Fibroblast of lung (primary cell): Measurements from ENCODE around the gene CD226. TPM values are rescaled to one million over a fixed set of nuclear protein-coding genes. Genes with fewer than 3 reads are reported as not detected.

Experiments used
- DNase-seq, 2 donors: peaks; one replicate each; pipeline versions ENCODE4 v3.0.0 to v3.0.0-alpha.2; 2010; ENCODE audit warnings: low read depth in 2 of 2
- H2AFZ ChIP-seq: 2 replicates; pipeline ENCODE4 v1.5.1; 2012; ENCODE audit warnings: low read length, control low read depth, inconsistent platforms
- H3K27ac ChIP-seq: 2 replicates; pipeline ENCODE4 v1.5.1; 2011; ENCODE audit warnings: low read length, control low read depth; ENCODE audit not compliant: insufficient read depth
- H3K27me3 ChIP-seq: 2 replicates; pipeline ENCODE4 v1.5.1; 2011; ENCODE audit warnings: mild to moderate bottlenecking, low read length; ENCODE audit not compliant: control insufficient read depth, insufficient read depth
- H3K36me3 ChIP-seq: 2 replicates; pipeline ENCODE4 v1.5.1; 2011; ENCODE audit warnings: low read length; ENCODE audit not compliant: control insufficient read depth, insufficient read depth
- H3K4me1 ChIP-seq: 2 replicates; pipeline ENCODE4 v1.5.1; 2011; ENCODE audit warnings: low read length; ENCODE audit not compliant: control insufficient read depth, insufficient read depth; ENCODE audit errors: extremely low read depth
- H3K4me2 ChIP-seq: 2 replicates; pipeline ENCODE4 v1.5.1; 2011; ENCODE audit warnings: low read length, control low read depth; ENCODE audit not compliant: insufficient read depth; ENCODE audit errors: extremely low read depth
- H3K4me3 ChIP-seq, 4 experiments: fragments of 200-600 bp in 1 of 4; sonication (generic) in 1 of 4; replicated peaks in 1 of 4; 2 replicates each; pipeline ENCODE4 v1.5.1; 2011 to 2016; ENCODE audit warnings: low read length in 4 of 4, low read depth in 3 of 4, mild to moderate bottlenecking in 3 of 4, control low read depth in 2 of 4, inconsistent platforms in 1 of 4, mixed read lengths in 1 of 4; ENCODE audit not compliant: insufficient read depth in 1 of 4; ENCODE audit errors: control extremely low read depth in 1 of 4
- H3K79me2 ChIP-seq: 2 replicates; pipeline ENCODE4 v1.5.1; 2012; ENCODE audit warnings: mild to moderate bottlenecking, low read length, inconsistent platforms; ENCODE audit not compliant: control insufficient read depth, insufficient read depth
- H3K9ac ChIP-seq: 2 replicates; pipeline ENCODE4 v1.5.1; 2011; ENCODE audit warnings: mild to moderate bottlenecking, low read length, control low read depth; ENCODE audit not compliant: insufficient read depth
- H3K9me3 ChIP-seq: 2 replicates; pipeline ENCODE4 v1.5.1; 2012; ENCODE audit warnings: low read depth, low read length; ENCODE audit not compliant: control insufficient read depth, insufficient read depth
- H4K20me1 ChIP-seq: 2 replicates; pipeline ENCODE4 v1.5.1; 2011; ENCODE audit warnings: low read length; ENCODE audit not compliant: control insufficient read depth, insufficient read depth; ENCODE audit errors: extremely low read depth
- EZH2 ChIP-seq: IDR thresholded peaks from 2 replicates; pipeline ENCODE4 v1.5.1; 2012; ENCODE audit warnings: low read length, control low read depth, mild to moderate bottlenecking; ENCODE audit errors: missing control alignments
- polyA plus RNA-seq, 2 donors: library from polyadenylated mRNA; depleted of rRNA in 1 of 2; stranded (reverse) in 1 of 2; unstranded in 1 of 2; fragments of >200 nt; gene quantifications; 2 replicates each; pipeline ENCODE4 v1.2.1, GENCODE V29; 2011 to 2012; ENCODE audit warnings: missing spikeins in 1 of 2
- total RNA-seq: library from RNA; depleted of rRNA; stranded (reverse); fragments of >200 nt; gene quantifications from 2 replicates; pipeline ENCODE4 v1.2.1, GENCODE V29; 2014
- TF ChIP-seq, protein P1 (sequence below), 2 donors: IDR thresholded peaks in 1 of 2; conservative IDR thresholded peaks in 1 of 2; 1 replicate in 1 of 2; 2 replicates in 1 of 2; pipeline ENCODE4 v1.5.1; 2011 to 2012; ENCODE audit warnings: low read length in 2 of 2, control low read depth in 1 of 2, inconsistent platforms in 1 of 2, low read depth in 1 of 2, mild to moderate bottlenecking in 1 of 2

Gene CD226
- total and polyA plus RNA-seq, 2 donors (not counting 1 experiment from before 2014, with no cell fraction given), result 0.33 to 0.42 TPM

DNA sequence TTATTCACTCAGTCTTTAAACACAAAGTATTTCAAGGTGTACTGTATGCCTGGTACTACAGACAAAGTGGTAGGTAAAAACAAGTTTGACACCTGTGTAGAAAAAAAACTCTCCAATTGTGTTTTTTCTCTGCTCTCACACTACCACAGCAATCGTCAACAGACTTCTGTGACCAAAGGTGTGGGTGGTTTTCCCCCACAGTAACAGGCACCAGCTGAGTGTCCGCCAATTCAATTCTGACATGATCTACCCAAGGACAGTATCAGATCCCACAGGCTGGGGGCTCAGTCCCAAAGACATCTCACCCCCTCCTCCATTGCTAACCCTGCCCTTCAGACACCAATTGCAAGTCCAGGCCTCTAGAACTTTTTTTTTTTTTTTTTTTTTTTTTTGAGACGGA lies 71.2 kb downstream of the CD226 start:
- Histone ChIP-seq H3K27me3 (no peaks in the 10 kb centered on the region), H3K9ac (no peak overlapping the region), H3K4me2 (no peak overlapping the region), H3K79me2 (no peaks in the 10 kb centered on the region), H3K9me3 (no peaks in the 10 kb centered on the region), H3K36me3 (no peaks in the 10 kb centered on the region), H3K27ac (no peak overlapping the region), H2AFZ (no peak overlapping the region), H3K4me3 (no peak overlapping the region), H3K4me1 (no peaks in the 10 kb centered on the region), H4K20me1 (no peaks in the 10 kb centered on the region)
- no peak for TF ChIP-seq EZH2
- TF ChIP-seq, protein P1, sequence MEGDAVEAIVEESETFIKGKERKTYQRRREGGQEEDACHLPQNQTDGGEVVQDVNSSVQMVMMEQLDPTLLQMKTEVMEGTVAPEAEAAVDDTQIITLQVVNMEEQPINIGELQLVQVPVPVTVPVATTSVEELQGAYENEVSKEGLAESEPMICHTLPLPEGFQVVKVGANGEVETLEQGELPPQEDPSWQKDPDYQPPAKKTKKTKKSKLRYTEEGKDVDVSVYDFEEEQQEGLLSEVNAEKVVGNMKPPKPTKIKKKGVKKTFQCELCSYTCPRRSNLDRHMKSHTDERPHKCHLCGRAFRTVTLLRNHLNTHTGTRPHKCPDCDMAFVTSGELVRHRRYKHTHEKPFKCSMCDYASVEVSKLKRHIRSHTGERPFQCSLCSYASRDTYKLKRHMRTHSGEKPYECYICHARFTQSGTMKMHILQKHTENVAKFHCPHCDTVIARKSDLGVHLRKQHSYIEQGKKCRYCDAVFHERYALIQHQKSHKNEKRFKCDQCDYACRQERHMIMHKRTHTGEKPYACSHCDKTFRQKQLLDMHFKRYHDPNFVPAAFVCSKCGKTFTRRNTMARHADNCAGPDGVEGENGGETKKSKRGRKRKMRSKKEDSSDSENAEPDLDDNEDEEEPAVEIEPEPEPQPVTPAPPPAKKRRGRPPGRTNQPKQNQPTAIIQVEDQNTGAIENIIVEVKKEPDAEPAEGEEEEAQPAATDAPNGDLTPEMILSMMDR (conservative IDR thresholded peaks at IDR 0.05 in 1 of 2, IDR thresholded peaks at IDR 0.05 in 1 of 2; ENCODE audit: low read depth in 1 of 2, low read length in 2 of 2), result no peak
- no peak for DNase-seq

DNA sequence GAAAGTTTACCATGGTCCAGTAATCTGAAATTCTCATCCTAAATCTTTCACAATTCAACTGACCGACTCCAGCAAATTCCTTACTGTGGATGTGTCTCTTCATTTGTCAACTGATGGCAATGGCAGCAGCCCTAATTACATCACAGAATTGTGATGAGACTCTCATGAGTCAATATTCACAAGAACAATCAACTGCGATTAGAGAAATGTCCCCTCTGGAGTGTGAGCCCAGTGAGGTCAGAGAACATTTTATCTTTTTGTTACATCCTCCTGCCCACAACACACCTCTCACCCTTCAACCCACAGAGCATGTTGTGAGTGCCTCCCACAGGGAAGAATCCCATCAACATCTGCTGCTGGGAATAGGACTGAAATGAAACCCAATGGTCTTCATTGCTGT lies 73.6 kb downstream of the CD226 start:
- H2AFZ ChIP-seq, result no peak overlapping the region
- no peaks in the 10 kb centered on the region for H3K4me1 ChIP-seq
- no peak overlapping the region for H3K9ac ChIP-seq
- no peaks in the 10 kb centered on the region for H3K79me2 ChIP-seq
- no peak overlapping the region for H3K4me3 ChIP-seq
- no peaks in the 10 kb centered on the region for H3K36me3 ChIP-seq
- no peaks in the 10 kb centered on the region for H4K20me1 ChIP-seq
- TF ChIP-seq, protein P1 (conservative IDR thresholded peaks at IDR 0.05 in 1 of 2, IDR thresholded peaks at IDR 0.05 in 1 of 2; ENCODE audit: low read depth in 1 of 2, low read length in 2 of 2), result no peak
- TF ChIP-seq EZH2, result no peak
- no peak overlapping the region for H3K27ac ChIP-seq
- no peaks in the 10 kb centered on the region for H3K9me3 ChIP-seq
- H3K4me2 ChIP-seq, result no peak overlapping the region
- peak; percentile 50 to 67 for DNase-seq
- H3K27me3 ChIP-seq, result no peaks in the 10 kb centered on the region

DNA sequence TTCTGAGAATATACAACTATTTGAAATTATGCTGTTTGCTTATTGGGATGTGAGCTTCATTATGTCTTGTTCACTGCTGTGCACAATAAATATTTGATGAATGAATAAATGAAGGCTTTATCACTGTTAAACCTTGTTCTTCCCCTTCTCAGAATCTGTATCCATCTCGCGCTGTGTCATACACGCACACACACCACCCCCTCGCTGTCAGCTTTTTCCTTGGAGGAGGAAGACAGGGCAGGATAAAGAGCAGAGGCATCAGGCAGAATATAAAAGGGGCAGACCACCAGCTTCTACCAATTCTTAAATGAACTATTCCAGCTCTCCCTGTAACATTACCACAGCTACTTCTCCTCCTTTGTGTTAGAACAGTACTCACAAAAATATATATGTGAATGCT lies 75.0 kb downstream of the CD226 start:
- Histone ChIP-seq H3K27ac (no peak overlapping the region), H3K79me2 (no peaks in the 10 kb centered on the region), H3K9ac (no peak overlapping the region), H4K20me1 (no peaks in the 10 kb centered on the region), H3K9me3 (no peaks in the 10 kb centered on the region), H3K36me3 (no peaks in the 10 kb centered on the region), H3K4me2 (no peak overlapping the region), H3K4me1 (no peaks in the 10 kb centered on the region), H3K27me3 (no peaks in the 10 kb centered on the region), H3K4me3 (no peak overlapping the region), H2AFZ (no peak overlapping the region)
- peak in 1 of 2 donors; percentile 1 for DNase-seq
- TF ChIP-seq, protein P1 (conservative IDR thresholded peaks at IDR 0.05 in 1 of 2, IDR thresholded peaks at IDR 0.05 in 1 of 2; ENCODE audit: low read depth in 1 of 2, low read length in 2 of 2), result no peak
